GM18861 (cell line): Measurements from ENCODE around the gene NOSTRIN.
"Not testable (repeated sequence)": the region's sequence is repeated elsewhere in the genome, so short reads cannot be mapped to it uniquely, and the experiment has no call there.

Source experiments
- ATAC-seq: cut with Tn5 transposase; IDR thresholded peaks from one replicate; pipeline ENCODE4 v1.9.1; 2021; ENCODE audit not compliant: unreplicated experiment

The NOSTRIN gene

DNA sequence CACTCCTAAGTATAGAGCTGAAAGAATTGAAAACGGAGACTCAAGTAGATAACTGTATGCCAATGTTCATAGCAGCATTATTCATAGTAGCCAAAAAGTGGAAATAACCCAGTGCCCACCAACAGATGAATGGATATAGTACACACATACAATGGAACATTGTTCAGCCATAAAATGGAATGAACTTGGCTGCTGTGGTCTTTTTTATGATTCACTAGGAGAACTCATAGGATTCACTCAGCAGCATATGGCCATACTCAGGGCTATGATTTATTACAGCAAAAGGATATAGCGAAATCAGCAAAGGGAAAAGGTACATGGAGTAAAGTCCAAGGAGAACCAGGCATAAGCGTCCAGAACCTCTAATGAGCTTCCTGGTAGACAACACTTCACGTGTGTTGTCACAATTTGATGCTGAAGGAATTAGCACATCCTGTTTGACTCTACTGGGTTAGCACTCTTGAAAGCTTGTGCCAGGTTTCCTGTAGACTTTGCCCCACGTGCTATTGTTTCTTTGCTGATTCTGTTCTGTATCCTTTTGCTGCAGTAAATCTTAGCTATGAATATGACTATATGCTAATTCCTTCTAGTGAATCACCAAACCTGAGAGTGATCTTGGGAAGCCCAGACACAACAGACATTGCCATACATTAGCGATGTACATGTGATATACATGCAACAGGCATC lies 72.1 kb downstream of the NOSTRIN start:
- ATAC-seq = no peak

DNA sequence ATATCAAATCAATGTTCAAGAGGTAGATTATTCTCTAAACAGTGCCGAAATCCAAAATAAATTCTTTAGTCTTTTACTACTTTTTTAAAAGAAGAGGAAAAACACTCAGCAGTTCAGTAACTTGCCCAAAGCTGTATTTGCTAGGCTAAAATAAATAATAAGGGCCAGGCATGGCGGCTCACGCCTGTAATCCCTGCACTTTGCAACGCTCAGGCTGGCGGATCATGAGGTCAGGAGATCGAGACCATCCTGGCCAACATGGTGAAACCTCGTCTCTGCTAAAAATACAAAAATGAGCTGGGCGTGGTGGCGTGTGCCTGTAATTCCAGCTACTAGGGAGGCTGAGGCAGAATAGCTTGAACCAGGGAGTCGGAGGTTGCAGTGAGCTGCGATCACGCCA lies 79.7 kb downstream of the NOSTRIN start:
- ATAC-seq = not testable (repeated sequence)

DNA sequence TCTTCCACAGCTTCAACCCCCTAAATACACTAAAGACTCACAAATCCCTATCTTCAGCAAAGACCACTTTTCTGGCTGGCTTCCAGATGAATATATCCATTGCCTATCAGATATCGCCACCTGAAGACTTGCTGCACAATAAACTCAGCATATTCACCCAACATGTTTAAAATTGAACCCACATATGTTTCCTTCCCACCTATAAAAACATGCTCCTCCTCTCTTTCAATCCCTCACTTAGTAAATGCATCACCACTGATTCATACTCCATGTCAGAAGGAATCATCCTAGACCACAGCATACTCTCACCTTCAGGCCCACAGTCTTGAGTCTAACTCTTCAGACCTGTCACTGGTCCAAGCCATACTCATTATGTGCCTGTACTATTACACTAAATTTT lies 82.5 kb downstream of the NOSTRIN start:
- ATAC-seq = no peak

DNA sequence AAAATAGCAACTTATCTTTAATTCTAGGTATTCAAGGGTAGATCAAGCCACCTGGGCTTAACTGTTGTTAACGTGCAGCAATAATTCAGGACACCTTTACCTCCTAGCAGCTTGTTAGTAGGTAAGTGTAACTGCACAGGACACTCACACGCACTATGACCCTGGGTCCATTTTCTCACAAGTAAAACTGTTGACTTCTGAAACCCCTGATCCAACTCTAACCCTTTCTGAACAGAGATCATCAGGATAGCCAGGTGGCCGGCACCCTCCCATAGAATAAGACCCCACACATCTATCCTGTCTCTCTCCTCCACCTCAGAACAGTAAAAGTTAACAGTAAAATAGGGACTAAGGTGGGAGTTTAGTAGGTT lies 87.2 kb downstream of the NOSTRIN start:
- no peak for ATAC-seq

DNA sequence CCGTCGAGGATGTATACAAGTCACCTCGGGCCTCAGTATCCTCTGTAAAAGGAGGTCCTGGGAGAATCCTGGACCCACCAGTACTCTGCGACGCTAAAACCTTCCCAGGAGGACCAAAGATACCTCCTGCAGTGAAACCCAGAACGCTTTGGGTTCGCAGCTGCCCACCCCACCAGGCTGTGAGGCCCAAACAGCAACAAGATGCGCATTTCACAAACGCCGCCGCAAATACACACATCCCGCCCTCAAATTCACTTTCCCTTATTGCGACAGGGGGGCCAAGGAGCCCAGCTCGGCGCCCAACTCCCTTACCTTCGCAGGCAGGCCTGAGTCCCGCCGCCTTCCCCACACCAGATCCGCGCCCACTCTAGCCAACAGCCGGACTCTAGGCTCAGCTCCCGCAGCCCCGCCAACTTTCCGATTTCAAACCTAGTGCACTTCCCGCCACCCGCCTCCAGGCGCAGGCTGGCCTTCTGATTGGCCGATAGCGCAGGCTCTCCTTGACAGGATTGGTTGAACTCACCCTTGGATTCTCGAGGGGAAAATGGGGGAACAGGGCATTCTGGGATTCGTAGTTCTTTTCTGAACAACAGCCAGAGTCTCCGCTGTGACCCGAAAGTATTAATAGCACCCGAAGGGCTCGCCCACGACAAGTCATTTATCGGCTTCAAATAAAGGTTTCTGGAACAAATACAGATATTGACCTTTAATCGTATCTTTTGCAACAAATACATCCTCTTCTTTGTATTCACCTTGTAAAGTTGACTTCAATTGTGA lies 87.8 kb downstream of the NOSTRIN start, which contains the start of gene SPC25:
TSS of gene SPC25 (minus strand) at position 425 of the 777 bp plus-strand sequence. CDS start 911 bp downstream, outside the sequence.
- peak; percentile 100 for ATAC-seq

DNA sequence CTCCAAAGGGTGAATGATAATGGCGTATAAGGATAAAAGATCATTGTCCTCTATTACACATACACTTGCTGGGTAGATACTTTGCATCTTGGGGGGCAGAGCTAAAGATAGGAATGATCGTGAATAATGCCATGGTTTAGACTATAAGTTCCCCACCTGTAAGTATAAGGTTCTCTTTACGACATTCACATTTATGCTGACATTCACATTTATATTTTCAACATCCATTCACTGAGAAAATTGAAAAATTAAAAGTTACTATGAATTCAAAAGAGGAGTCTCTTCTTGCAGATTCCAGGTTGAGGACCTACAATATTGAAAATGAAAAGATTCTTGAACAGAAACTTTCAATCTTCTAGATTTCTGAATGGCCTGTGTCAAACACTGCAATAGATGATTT lies 89.9 kb downstream of the NOSTRIN start:
- no peak for ATAC-seq

DNA sequence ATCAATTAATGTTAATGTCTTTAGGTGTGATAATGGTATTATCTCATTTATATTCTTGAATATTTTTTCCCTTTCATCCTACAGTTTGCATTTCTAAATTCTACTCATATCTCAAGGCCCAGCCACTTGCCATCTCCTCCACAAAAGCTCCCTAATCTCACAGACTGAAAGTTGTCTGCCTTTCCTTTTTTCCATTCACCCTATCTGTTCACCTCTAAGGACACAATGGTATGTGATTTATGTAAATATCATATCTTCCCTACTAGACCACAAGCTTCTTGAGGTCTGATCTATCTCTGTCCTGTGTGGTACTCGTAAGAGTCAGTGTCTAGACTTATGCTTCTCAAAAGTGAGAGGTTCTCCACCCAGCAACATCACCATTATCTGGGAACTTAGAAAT lies 91.7 kb downstream of the NOSTRIN start:
- ATAC-seq = no peak

DNA sequence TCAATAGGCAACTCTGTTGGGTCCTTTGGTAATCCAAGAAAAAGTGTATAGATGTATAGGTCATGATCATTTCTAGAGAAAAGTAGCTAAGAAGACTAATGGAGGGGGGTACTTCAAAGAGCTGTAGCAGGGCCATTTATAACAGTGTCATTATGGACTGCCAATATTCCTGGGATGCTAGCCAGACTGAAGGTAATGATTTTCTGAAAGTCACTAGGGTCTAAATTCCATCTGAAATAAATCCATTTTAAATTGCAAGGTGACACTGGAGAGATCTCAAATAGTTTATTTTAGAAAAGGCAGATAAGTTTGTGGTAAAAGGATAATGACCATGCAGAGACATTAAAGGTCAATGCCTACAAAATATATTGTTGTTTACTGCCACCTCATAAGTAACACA lies 92.3 kb downstream of the NOSTRIN start:
- ATAC-seq = no peak

DNA sequence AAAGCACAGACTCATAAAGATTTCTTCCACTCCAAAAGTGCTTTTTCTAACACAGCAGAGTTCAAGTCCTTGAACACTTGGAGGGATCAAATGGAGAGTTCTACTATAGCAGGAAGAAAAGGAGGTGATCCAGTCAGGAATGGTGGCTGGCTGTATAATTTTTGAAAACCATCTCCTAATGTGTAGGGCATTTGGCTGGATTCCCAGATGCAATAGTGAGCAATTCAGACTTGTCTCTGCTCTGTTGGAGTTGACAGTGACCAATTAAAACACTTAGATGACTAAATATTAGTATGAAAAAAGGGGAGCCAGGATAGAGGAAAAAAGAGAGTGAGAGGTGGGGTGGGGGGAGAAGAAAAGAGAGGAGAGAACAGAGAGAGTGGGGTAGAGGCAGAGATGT lies 93.3 kb downstream of the NOSTRIN start:
- ATAC-seq = no peak

DNA sequence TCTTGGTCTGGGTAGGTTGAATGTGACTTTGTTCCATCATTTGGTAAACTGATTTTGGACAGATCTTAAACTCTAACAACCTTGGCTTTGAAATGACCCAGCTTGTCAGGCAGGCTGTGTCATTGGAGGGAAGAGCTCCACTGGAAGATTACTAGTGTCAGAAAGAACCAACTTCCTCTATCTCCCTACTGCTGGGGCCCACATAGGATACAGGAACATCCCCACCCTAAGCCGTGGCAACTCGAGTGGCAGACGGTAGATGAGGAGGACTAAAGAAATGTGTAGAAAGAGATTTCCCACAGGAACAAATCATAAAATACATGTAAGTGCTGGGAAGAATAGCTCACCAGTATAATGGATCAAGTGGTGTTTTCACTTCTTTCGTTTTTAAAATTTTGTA lies 94.3 kb downstream of the NOSTRIN start:
- ATAC-seq = no peak

DNA sequence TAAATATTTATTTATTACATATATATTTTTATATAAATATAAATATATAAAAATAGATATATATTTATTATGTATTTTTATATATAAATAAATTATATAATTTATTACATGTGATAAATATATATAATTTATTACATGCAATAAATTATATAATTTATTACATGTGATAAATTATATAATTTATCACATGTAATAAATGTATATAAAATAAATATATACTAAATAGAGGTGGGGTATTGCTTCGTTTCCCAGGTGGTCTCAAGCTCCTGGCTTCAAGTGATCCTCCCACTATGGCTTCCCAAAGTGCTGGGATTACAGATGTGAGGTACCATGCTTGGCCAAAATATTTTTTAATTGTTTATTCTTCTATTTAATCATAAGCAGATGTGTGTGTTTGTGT lies 95.0 kb downstream of the NOSTRIN start:
- no peak for ATAC-seq

DNA sequence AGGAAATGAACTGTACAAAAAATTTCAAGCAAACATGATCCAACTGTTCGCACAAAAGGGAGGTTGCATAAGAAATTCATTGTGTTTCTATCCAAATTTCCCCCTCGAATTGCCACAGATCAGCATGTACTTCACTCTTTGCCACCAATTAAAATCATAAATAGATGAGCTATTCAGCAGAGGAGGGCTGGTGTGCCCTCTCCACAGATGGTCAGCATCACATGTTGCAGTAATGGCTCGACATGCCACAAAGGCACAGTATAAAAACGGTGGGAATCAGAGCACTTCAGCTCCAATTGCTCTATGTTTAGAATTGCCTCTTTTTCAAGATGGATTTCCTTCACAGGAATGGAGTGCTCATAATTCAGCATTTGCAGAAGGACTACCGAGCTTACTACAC lies 98.6 kb downstream of the NOSTRIN start, which contains the start of gene G6PC2:
TSS of gene G6PC2 (plus strand) at position 289 of the 400 bp plus-strand sequence. CDS start at position 330, 41 bp downstream.
- no peak for ATAC-seq

DNA sequence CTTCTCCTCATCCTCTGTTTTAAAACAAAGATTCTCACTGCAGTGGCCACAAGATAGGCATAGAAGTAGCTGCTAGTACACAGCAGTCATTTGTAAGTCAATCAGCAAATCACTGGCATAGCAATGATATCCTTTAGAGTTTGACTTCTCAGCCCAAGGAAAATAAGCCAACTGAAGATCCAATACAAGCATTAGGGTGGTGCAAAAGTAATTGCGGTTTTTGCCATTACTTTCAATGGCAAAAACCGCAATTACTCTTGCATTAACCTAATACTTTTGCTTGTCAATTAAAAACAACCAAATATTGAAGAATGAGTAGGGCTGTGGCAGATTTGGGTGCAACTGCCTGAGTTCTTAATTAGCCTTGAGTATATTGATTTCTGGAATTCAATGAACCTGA lies 101.5 kb downstream of the NOSTRIN start:
- no peak for ATAC-seq

DNA sequence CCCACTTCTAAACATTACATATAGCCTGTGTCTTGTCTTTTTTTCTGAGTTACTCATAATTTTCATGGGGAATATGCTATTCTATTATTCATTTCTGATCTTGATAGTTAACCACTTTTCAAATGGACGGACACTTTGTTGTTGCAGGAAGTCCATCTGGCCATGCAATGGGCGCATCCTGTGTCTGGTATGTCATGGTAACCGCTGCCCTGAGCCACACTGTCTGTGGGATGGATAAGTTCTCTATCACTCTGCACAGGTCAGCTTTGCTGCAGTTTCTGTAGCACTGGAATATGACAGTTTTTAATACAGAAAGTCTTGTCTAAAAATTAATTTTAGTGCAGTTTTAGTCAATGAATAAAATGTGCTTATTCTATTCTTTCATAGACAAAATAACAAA lies 101.9 kb downstream of the NOSTRIN start:
- ATAC-seq = no peak

DNA sequence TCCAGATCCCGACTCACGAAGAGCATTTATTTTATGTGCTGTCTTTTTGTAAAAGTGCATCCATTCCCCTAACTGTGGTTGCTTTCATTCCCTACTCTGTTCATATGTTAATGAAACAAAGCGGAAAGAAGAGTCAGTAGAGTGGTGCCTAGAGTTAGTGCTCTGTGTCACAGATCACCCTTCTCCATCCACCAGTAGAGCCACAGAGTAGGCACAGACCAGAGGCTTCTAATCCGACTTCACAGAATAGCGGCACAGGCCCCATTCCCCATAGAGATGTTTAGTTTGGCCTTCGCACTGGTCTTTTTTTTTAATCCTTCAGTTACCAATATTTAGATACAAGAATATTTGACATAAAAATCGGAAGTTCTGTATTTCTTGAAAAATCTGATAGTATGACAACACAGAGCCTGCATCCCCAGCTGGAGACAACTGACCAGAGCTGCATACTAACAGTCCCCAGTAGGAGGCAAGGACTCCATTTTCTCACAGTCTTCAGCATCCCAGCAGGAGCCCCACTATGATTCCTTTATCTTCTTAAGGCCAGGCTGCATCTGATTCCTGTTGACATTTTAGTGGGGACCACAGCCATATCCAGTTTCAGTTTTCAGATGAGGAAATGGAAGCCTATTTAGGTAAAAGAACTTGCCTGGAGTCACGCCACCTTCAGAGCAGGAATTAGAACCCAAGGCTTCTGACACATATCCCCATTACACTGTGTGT lies 105.7 kb downstream of the NOSTRIN start:
- ATAC-seq = no peak

DNA sequence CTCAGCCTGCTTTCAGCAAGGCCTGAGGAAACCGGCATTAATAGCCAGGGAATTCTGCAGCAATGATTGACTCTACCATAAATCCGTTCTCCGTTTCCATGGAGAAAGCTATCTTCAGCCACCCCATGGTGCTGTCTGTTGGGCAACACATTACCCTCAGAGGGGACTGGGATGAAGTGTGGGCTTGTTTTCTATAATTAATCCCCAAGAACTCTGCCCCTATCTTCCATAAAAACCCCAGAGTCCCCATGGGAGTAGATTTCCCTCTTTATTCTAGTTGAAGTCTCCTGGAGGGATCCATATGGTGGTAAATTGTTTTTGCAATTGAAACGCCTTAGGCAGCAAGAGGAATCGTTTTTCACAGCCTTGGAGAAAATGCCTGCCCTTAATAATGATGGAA lies 107.9 kb downstream of the NOSTRIN start:
- no peak for ATAC-seq

DNA sequence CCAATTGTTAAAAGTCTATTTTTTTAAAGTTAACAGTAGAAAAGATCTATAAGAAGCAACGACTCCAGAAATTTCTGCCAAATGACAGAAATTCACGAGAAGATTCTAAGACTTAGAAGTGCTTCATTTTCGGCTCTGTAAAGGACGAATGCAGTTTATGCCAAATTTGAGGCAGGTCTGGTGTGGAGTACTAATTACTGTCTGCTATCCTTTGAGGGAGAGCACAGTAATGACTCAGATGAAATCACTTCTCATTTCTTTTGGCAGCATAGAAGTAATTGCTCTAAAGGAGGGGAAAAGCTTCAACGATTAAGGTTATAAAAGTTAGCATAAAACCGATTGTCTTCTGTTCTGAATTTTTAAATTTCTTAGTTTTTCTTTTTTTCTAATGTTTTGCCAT lies 110.0 kb downstream of the NOSTRIN start:
- no peak for ATAC-seq

DNA sequence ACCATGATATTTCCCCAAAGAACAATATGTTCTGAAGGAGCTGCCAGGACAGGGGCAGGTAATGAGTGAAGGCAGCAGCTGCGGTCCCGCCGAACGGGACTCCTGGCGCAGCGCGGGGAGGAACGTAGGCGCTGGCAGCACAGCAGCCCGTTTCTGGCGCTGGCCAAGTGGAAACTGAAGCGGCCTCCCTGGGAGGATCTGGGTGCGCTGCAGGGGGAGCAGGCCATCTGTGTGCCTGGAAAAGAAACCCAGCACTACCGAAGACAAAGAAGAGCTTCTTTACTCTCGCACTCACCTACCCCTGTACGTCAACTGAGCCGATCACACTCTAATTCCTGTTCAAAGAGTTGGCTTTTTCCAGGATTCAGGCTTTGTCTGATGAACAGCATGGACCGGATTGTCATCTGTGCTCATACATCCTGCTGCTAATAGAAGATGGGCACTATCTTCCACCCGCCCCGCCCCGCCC lies 110.5 kb downstream of the NOSTRIN start:
- no peak for ATAC-seq

DNA sequence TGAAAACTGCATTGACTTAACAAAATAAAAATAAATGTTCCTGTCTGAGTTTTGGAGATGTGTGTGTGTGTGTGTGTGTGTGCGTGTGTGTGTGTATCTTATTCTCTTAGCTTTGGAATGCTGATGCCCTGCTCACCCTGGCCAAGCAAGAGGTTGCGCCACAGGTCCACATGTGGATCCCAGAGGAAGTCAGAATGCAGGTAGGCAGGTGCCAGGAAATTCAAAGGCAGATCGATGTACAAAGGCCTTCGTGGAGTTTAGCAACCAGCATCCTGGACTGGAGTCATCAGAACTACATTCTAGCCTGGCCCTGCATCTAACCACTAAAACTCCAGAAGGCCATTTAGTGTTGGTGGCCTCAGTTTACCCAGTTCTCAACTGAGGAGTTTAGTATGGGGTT lies 111.1 kb downstream of the NOSTRIN start:
- ATAC-seq = no peak
